DMS153 (cell line): ENCODE data around the gene NECTIN3.

Experiments used
- DNase-seq: peaks from one replicate; lab custom pipeline; 2025; lab: John Stamatoyannopoulos, UW

NECTIN3 gene

DNA sequence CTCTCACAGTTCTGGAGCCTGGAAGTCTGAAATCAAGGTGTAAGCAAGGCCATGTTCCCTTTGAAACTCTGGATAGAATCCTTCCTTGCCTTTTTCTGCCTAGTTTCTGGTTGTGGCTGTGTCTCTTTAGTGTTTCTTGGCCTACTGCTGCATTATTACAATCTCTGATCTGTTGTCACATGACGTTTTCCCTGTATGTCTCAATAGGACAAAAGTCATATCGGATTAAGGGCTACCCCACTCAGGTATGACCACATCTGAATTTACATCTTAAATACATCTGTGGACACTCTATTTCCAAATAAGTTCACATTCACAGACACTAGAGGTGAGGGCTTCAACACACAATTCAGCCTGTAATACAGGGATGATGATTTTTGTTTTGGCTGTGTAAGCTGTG is 13.3 kb downstream of the NECTIN3 start:
- DNase-seq: no peak

DNA sequence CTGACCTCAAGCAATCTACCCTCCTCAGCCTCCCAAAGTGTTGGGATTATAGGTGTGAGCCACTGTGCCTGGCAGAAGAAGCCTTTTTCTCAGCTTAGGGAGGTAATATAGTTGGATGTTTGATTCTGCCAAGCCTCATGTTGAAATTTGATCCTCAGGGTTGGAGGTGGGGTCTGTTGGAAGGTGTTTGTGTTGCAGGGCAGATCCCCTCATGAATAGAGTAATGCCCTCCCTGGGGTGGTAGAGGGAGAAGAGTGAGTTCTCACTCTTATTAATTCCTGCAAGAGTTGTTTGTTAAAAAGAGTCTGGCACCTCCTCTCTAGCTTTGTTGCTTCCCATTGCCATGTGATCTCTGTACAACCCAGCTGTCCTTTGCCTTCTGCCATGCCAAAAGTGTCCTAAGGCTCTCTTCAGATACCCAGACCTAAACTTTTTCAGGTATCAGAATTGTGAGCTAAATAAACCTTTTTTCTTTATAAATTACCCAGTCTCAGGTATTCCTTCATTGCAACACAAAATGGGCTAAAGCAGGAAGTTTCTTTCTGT is 16.4 kb downstream of the NECTIN3 start:
- DNase-seq: no peak

DNA sequence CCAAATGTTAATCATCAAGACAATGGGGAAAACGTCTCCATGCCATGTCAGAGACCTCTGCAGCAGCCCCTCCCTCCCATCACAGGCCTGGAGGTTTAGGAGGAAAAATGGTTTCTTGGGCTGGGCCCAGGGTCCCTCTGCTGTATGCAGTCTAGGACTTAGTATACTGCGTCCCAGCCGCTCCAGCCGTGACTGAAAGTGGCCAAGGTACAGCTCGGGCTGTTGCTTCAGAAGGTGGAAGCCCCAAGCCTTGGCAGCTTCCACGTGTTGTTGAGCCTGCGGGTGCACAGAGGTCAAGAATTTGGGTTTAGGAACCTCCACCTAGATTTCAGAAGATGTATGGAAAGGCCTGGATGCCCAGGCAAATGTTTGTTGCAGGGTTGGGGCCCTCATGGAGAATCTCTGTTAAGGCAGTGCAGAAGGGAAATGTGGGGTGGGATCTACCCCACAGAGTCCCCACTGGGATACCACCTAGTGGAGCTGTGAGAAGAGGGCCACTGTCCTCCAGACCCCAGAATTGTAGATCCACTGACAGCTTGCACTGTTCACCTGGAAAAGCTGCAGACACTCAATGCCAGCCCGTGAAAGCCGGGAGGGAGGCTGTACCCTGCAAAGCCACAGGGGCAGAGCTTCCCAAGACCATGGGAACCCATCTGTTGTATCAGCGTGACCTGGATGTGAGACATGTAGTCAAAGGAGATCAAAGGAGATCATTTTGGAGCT is 25.0 kb downstream of the NECTIN3 start:
- DNase-seq: no peak

DNA sequence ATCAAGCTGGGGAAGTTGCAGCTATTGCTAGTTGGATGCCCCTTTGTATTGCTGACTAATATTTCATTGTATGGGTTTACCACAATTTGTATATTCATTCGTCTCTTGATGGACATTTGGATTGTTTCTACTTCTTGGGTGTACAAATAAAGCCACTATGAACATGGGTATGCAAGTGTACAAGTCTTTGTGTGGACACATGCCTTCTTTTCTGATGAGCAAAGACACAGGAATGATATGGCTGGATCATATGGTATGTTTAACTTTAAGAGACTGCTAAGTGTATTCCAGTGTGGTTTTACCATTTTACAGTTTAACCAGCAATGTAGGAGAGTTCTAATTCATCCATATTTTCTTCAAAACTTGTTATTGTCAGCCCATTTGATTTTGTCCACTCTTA is 32.2 kb downstream of the NECTIN3 start:
- DNase-seq: no peak

DNA sequence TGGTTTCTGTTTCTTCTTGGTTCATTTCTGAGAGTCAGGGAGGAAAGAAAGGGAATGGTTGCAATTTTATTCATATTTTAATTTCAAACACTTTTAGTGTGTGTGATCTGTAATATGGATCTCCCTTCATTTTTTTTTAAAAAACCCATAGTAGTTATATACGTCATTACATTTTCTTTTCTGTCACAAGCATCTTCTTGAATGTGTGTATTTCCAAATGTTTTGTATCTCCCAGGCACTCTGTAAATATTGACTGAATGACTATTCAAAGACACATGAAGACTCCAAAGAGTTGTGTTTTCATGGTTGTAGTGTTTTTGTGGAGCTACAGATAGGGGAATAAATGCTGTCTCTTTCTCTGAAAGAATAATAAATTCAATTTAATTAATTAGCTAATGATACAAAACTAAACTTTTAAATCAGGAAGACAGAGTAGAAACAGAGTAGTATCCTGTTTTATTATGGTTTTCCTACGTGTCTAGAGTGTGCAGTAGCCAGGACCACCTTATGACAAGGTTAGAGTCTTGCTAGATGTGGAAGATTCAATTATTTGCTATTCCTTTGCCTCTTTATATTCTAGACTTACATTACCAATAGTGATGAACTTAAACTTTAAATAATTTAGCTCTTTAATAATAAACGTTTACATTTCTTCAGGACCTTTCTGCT is 35.5 kb downstream of the NECTIN3 start:
- no peak for DNase-seq

DNA sequence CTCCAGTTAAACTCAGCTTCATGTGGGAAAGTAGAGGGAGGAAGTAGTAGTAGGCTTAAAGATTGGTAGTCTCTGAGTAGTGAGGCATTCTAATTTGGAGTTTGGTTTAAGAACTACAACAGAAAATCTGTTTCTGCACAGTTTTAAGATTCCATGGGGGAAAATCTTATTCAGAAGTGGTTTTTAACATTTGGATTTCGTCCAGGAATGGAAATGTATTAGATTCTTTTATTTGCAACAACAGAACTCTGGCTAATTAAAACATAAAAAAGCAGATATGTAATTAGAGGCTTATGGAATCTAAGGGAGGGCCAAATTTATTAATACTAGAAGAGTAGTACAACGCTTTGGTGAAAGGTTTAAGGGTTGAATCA is 36.0 kb downstream of the NECTIN3 start:
- DNase-seq: no peak

DNA sequence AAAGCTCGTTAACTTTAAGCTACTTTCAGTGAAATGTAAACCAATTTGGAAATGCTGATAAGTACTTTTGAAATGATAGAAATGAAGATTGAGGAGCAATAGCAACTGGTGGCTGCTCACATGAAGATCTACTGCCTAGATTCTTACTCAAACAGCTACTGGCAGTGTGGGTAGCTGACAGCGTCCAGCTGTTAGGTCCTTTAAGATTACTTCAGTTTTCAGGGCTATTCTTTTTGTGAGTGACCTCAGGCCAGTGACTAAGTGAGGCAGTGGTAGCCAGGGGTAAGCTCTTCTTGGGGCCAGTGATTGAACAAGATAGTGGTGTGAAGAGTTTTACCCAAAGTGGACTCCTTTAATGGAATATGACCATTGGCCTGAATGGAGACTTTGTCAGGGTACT is 41.3 kb downstream of the NECTIN3 start:
- DNase-seq: no peak

DNA sequence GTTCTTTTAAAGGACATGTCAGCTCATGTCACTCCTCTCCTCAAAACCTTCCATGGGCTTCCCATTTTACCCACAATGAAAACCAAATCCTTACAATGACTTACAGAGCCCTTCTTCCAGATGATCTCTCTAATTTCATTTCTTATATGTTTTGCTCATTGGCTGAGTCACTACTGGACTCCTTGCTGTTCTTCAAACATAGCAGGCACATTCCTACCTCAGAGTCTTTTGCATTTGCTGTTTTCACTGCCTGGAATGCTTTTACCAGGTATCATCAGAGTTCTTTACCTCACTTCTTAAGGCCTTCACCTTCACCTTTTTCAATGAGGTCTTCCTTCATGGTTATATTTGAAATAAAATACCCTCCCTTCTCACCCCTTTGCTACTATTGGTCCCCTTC is 57.3 kb downstream of the NECTIN3 start:
- no peak for DNase-seq

DNA sequence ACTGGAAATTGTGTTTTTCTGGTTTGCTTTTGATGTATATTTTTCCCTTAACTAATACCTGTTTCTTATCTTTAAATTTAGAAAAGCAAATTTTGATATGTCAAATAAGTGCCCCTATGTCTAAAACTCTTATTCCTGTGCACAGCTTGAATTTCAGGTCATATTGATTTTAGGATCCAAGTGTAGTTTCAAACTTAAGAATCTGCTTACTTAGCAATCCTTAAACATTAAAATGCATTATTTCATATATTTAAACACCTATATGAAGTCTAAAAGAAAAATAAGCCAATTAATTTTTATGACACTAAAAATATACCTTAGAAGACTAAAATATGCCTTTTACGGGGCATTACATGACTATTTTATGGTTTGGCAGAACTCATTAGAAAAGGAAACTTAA is 59.2 kb downstream of the NECTIN3 start:
- no peak for DNase-seq

DNA sequence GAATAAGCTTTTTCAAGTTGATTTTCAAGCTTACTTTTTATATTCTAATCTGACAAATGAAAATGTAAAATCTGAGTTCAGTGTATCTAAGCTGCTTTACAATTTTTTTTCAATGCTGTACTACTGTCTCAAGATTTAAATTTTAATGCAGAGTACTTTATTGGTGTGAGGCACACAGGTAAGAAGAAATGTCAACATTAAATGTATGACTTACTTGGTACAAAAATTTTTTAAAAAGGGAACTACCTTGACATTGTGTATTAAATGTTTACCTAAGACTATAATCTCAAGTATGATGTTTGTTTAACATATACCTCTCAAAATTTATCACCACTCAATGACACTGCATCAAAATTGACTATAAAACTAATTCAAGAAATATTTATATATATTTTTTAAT is 62.7 kb downstream of the NECTIN3 start:
- no peak for DNase-seq

DNA sequence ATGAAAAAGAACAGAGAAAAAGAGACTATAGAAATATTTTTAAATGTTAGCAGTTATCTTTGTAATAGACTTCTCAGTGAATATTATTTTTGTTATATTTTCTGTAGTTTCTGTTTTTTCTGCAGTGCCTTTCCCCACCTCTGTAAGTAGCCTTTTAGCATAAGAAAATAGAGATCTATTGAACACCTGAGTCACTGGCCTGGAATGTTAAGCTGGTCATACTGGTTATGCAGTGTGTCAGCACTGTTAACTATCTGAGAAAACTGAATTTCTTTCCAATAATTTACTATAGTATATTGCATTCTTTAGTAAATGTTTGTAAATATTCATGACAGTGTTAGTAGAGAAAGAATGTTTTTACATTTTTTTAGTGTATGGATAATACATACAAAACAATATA is 79.8 kb downstream of the NECTIN3 start:
- no peak for DNase-seq

DNA sequence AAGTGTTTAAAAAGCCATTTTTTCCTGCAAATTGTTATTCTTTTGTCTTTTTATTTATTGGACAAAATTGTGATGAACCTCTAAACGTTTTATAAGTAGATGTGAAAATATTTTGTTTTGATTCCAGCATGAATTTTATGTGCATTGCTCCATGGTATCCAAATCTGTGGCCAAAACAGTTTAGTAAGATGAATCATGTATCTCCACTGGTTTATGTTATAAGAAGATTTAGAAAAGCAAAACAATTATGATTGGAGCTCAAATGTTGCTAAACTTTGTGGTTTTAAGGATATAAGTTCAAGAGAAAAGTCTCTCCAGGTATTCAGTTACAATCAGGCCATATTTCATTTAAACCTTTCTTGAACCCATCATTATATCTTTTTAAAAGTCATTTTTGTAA is 80.9 kb downstream of the NECTIN3 start:
- no peak for DNase-seq

DNA sequence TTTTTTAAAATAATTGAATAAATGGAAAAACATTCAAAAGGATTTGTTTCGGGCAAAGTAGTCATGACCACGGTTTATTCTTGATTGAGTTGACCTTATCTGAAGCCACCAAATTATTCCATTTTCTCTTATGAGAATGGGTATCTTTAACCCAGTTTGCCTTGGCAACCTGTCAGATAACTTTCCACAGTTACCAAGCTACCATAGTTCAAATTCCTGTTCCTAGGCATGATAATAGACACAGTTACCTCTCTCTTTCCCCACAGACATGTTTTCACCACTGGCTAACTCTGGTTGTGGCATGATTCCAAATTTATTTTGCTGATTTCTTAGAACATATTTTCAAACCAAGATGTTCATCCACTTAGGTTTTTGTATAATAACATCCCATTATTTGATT is 84.9 kb downstream of the NECTIN3 start:
- DNase-seq: no peak

DNA sequence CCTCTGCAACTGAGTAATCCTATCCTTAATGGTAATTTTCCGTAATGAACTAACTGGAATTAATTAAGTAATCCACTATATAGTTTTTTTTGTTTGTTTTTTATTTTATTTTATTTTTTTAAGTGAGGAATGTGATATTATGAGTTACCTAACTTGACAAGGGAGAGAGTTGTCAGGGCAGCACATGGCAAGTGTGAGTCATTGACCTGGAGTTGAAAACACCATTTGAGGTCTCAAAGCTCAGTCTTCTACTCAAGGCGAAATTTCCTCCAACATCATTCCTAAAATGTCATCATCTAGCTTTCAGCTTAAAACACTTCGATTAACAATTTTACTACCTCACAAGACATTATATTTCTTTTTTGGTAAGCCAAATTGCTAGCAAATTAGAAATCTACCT is 87.8 kb downstream of the NECTIN3 start:
- DNase-seq: no peak

DNA sequence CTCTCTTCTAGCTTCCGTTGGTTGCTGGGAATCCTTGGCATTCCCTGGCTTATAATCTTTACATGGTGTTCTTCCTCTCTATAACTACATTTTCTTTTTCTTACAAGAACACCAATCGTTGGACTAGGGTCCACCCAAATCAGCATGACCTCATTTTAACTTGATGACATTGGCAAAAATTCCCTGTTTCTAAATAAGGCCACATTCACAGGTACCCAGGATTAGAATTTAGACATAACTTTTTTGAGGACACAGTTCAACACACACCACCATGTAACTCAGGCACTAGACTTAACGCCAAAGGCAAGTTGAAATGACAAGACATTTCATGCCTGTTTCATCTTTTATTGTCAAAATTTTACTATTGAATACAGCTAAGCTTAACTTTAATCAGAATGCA is 93.0 kb downstream of the NECTIN3 start:
- no peak for DNase-seq

DNA sequence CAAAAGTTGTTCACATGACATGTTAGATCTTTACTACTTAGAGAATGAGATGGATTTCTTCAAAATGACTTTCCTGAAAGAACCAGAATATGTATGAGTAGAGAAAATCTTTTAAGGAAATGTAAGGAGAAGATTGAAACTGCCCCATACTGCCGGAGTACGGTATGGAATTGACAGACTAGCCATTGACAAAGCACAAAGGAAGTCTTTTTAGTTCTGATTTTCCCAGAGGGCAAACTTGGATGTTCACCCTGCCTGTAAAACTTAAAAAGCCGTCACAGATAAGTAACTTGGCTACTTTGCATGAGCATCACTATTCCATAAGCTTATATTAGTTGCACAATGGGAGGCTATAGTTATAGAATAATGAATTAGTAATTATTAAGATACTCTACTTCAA is 93.8 kb downstream of the NECTIN3 start:
- no peak for DNase-seq

DNA sequence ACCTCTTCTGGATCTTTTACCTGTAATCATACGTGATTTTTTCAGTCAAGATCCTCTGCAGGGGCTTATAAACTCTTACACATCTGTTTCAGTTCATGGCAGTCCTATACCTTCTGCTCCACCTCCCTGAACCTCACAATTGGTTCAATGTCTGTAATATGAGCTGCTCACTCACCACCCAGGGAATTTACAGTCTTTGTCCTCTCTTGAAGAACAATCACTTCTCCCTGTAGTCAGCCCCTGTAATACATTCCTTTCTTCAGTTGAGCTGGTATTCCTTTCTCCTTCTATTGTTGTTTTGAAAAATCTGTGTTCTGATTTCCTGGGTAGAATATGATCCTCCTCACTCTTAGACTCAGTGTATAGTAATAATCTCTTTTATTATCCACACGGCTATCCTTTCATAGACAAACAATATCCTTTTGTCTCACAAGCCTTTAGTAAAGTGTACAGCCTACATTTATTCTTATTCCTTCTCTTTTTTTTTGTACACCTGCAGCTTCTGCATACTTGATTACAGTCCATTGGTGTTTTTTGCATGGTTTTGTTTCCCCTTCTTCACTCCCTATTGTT is 101.8 kb downstream of the NECTIN3 start:
- DNase-seq: no peak

DNA sequence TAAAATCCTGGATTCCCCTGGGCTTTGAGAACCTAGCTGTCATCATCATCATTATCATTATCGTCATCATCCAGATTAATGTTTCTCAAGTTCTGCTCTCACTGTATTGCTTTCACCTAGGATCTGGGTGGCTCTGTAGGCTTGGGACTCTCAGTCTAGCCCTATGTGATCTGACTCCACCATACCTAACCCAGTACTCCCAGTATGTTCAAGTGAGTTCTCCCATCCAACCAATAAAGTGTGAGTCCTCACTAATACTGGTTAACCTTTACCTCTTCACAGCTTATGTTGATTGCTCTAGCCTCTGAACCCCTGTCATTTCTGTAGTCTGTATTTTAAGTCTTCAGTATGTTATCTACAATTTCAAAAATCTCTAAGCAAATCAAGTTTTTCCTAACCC is 102.3 kb downstream of the NECTIN3 start:
- no peak for DNase-seq

DNA sequence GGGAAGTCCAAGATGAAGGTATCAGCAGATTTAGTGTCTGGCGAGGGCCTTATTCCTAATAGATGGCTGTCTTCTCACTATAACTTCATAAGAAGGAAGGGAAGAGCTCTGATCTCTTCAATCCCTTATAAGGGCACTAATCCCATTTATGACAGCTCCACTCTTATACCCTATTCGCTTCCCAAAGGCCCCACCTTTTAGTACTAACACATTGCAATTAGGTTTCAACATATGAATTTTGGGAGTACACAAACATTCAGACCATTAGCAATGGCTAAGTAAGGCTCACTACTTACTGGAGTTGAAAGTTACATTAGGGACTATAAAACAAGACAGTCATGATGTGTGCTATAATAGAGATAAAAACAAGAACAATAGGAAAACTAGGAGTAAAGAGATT is 118.9 kb downstream of the NECTIN3 start:
- DNase-seq: no peak

DNA sequence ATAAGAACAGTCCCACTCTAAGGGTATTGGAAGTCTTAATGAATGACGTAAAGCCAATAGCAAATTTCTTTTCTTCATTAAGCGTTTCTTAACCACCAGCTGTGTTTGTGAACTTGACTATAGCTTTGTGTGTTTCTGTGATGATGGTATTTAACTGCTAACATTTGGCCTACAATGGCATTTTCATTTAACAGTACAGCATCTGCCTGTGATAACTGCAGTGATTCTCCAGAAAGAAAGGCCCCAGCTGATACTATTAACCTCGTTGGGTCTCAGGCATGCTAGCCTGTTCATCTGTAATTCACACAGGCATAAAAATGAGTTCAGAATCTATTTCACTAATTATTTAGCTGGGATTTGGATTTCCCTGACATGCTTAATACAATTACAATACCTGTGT is 121.9 kb downstream of the NECTIN3 start:
- DNase-seq: no peak

DNA sequence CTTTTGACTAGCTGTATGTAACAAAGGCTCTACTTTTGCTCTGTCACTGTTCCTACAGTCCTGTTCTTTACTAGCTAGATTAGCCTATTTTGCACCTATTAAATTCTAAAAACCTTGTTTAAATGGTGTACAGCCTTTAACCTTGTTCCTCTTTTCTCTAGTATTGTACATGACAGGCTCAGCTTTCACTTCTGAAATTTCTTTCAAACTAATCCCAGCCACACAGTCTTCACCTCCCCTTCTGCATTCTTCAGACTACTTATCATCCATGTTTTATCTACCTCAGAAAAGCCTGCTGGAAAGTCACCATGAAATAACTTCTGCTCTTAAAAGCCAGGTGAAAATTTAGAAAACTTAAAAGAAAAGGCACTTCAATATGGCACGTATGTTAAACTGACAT is 122.4 kb downstream of the NECTIN3 start:
- no peak for DNase-seq

DNA sequence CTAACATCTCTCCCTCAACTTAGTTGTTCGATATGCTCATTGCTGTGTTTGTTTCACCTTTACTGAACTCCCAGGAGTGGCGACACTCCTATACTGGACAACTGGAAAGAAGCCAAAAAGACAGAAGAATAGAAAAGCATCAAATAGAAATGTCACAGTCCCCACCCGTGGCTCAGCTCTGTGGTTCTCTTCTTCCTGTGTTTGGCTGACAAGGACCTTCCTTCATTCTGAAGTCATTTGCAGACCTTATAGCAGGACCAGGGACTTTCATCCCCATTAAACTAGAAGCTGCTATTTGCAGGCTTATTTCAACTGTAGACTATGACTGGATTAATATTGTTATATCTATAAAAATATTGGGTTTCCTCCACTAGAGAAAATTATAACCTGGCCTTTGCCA is 125.9 kb downstream of the NECTIN3 start:
- no peak for DNase-seq

DNA sequence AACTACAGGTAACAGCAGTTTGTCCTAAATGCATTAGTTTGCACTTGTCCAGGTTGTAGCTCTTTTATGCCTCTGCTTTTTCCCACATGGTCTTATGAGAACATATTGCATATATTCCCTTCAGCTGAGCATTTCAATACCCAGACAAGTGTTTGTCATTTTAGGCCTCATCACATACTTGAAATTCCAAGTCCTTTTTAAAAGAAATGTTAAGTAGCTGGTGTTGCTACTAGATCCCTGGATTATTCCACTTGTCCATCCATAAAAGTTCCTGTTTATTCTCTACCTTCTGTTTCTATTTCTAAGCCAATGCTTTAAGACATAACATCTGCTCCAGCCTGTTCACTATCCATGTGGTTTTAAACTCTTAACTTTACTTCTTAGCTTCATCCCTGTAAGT is 128.4 kb downstream of the NECTIN3 start:
- DNase-seq: no peak
